Smooth muscle cell of the brain vasculature (primary cell): ENCODE results near the gene DNAL1.

Experiments used
- DNase-seq: peaks from one replicate; pipeline ENCODE4 v3.0.0-alpha.2; 2012; ENCODE audit warnings: low read depth, low spot score

DNAL1 gene

GRCh38 chr14:73744175-73744867, 99.5 kb downstream of the DNAL1 start:
- DNase-seq = no peak

- DNase-seq = no peak
Observed at GRCh38 chr14:73744874-73745529, 100.2 kb downstream of the DNAL1 start.

- DNase-seq = no peak
Observed at GRCh38 chr14:73745571-73746519, 101.1 kb downstream of the DNAL1 start.

GRCh38 chr14:73746520-73747378, 102.0 kb downstream of the DNAL1 start:
- no peak for DNase-seq

- DNase-seq = no peak
Observed at GRCh38 chr14:73747379-73748211, 102.8 kb downstream of the DNAL1 start.

- no peak for DNase-seq
Observed at GRCh38 chr14:73748858-73749357, 104.1 kb downstream of the DNAL1 start.

- DNase-seq = no peak
Observed at GRCh38 chr14:73749706-73750530, 105.1 kb downstream of the DNAL1 start.

GRCh38 chr14:73750531-73750901, 105.7 kb downstream of the DNAL1 start:
- no peak for DNase-seq

GRCh38 chr14:73751157-73751691, 106.4 kb downstream of the DNAL1 start:
- no peak for DNase-seq

- DNase-seq = peak; percentile 80
Observed at GRCh38 chr14:73752297-73752992, 107.7 kb downstream of the DNAL1 start.
